GM19438 (cell line): Measurements from ENCODE around the gene CCL5.

Source experiments
- ATAC-seq: cut with Tn5 transposase; IDR thresholded peaks from one replicate; pipeline ENCODE4 v1.9.1; 2021; ENCODE audit warnings: low read depth; ENCODE audit not compliant: unreplicated experiment

Gene CCL5

DNA sequence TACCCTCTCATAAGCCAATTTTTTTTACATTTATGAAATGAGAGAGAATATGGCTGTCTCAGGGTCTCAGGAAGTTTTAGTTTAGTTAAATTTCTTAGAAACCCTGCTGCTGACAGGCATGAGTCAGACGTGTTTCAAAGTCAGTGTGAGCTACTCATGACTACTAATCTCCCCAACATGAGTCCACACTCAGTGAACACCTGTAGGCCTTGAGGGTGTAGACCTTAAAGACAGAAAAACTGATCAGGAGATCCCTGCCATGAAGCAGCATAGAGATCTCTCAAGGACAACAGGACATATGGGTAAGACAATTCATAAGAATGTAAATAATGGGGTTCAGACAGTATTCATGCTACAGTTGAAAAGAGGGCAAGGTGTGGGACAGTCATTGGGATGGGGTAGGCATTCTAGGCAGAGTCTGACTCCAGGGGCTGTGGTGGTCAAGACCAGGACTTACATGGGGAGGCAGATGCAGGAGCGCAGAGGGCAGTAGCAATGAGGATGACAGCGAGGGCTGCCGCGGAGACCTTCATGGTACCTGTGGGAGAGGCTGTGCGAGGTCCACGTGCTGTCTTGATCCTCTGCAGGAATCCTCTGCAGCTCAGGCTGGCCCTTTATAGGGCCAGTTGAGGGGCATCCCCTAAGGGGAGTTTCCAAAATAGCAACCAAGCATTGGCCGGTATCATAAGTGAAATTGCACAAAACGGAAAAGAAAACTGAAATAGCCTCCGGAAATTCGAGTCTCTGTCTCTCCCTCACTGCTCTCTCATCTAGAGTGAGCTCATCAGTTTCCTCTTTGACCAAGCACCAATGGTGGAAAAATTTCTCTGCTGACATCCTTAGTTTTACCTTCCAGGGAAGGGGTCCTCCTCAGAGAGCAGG, at the start of gene CCL5:
Gene CCL5 (minus strand): TSS at position 588 of the 882 bp plus-strand sequence.
- ATAC-seq = peak; percentile 88

DNA sequence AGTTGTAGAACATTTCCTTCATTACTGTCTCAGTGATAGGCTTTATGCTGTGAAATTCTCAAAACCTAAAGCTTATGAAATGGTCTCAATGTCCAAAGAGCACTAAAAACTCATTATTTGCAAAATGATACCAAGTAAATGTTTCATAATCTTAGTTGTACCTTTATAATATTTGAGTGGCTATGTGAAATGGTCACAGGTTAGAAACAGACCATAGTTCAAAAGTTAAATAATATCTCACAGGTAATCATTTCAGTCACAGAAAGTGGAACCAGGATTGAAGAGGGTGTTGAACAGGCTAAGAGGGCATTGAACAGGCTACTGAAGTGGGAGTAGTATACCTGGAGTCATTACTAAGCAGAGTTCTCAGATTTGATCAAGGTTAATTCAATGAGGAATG, 47.6 kb upstream of the CCL5 start:
- ATAC-seq = no peak

DNA sequence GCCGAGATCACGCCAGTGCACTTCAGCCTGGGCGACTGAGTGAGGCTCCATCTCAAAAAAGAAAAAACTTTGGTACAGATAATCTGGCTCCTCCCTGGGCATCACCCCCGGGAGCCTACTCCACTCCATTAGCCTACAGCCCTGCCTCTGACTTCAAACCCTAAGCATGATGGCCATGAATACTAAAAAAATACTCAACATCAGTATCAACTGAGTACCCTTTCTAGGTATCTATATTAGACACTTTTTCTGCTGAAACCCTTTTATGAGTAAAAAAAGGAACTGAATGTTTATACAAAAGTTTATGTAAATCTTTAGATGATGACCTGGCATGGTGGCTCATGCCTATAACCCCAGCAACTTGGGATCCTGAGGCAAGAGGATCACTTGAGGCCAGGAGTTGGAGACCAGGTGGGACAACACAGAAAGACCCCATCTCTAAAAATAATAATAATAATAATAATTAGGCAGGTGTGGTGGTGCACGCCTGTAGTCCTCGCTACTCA, 43.5 kb upstream of the CCL5 start:
- no peak for ATAC-seq

- ATAC-seq = no peak
Measured at GRCh38 chr17:35920229-35920628, 40.1 kb upstream of the CCL5 start.

DNA sequence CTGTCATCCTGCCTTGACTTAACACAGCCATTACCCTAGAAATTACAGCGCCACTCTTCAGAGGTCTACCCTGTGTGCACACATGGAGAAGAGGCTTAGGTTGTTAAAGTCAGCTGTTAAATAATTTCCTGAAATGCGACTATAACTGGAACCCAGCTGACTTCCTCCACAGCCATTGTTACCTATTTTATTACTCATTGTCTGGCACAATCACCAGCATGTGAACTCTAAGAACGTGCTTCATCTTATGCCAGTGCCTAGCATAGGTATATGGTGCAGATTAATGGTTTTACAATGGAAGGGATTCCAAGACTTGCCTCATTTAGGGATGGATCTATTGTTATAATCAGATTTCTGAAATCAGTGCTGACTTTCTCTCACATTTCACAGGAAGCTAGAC, 38.5 kb upstream of the CCL5 start:
- ATAC-seq = no peak

GRCh38 chr17:35917519-35918213, 37.5 kb upstream of the CCL5 start:
- ATAC-seq = no peak

DNA sequence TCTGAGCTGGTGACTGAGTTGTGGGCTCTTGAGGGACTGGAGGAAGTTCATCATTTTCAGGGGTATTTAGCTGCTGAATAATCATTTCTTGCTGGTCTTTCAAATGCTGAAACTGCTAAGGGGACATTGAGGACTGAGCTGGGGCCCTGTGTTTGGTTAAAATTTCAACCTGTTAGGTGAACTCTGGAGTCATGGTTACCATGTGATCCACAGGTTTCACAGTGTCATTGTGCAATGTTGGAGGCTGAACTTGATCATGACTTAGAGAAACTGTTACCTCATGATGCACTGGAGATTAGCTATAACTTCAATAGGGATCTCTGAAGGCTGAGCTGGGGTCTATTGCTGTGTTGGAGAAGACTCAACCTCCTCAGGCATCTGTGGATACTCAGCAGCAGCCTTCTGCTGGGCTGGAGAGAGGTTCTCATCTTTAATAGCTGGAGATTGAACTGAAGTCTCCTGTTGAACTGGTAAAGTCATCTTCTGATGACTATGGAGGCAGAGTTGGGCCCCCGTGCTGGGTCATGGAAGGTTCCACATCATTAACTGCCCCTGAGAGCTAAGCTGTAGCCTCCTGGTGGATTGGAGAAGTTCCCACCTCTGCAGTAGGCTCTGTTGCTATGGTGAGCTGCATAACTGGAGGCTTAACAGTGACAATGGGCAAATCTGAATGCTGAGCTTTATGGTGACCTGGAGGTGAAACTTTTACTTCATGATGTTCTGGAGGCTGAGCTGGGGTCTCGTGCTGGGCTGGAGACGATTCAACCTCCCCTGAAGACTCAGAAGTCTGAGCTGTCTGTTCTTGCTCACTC, 35.2 kb upstream of the CCL5 start:
- no peak for ATAC-seq

- no peak for ATAC-seq
Measured at GRCh38 chr17:35914354-35914753, 34.2 kb upstream of the CCL5 start.

- no peak for ATAC-seq
Measured at GRCh38 chr17:35913609-35914008, 33.4 kb upstream of the CCL5 start.

GRCh38 chr17:35912942-35913341, 32.8 kb upstream of the CCL5 start:
- no peak for ATAC-seq

- no peak for ATAC-seq
Measured at GRCh38 chr17:35912339-35912912, 32.3 kb upstream of the CCL5 start.

DNA sequence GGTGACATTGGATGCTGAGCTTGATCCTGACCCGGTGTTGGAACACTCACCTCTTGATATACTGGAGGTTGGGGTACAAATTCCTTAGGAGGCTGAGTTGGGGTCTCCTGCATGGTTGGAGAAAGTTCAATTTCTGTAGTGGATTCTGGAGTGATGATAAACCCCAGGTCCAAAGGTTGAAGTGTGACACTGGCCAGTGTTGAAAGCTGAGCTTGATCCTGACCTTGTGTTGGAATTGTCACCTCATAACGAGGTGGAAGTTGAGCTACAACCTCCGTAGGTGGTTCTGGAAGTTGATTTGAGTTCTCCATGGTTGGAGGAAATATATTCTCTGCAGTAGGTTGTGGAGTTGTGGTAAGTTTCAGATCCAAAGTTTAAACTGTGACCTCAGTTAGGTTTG, 29.2 kb upstream of the CCL5 start:
- no peak for ATAC-seq

DNA sequence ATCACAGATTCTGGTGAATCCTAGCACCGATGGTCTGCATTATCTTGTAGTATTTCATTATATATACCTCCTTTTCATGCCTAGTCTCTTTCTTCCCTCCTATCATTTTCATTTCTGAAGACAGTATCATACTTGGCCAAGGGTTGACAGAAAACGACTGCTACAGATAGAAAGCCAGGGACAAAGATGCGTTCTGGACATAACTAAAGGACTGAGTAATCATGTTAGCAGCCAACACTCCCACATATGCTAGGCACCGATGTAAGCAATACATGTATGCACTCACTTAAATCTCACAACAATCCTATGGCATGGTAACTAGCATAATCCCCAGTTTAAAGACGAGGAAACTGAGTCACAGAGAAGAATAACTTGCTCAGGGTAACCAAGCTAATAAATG, 27.5 kb upstream of the CCL5 start:
- no peak for ATAC-seq

- ATAC-seq = no peak
Measured at GRCh38 chr17:35906926-35907637, 26.9 kb upstream of the CCL5 start.

- no peak for ATAC-seq
Measured at GRCh38 chr17:35906191-35906925, 26.2 kb upstream of the CCL5 start.

- no peak for ATAC-seq
Measured at GRCh38 chr17:35903451-35903850, 23.3 kb upstream of the CCL5 start.

GRCh38 chr17:35901631-35902175, 21.5 kb upstream of the CCL5 start:
- no peak for ATAC-seq

DNA sequence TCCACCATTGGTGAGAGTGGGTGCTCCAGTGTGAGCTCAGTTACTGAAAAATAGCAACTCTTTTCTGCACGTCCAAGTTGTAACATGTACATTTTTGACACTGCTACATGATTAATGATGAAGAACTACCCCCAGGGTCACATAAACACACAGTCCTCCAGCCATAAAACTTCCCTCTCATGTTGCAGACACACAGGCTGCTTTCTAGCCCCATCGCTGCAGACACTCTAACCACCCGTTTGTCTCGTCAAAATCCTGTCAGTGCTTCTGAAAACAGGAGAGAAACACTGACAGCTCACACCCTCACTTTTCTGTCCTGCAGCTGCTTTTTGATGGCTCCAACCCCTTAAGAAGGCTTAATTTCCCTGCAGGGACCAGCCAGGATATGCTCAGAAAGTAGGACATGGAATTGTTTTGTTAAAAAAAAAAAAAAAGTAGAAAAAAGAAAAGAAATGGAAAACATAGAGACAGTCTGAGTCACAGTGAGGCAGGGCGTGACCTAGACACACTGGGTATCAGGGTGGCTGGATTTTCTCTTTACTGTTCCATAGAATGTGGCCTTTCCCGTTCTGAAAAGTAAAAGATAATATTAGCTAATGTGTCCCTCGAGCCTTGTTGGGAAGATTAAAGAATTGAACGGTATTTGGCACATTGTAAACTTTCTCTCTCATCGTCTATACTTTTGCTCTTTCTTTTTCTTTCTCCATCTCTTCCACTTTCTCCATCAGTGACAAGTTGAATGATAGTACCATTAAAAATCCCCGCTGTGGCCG, 20.7 kb upstream of the CCL5 start:
- no peak for ATAC-seq
